HUES6 (cell line): ENCODE results near the gene ARRDC5.

Source experiments
- H3K27ac ChIP-seq: 2 replicates; pipeline ENCODE4 v1.7.0; 2013; ENCODE audit warnings: low read depth, mild to moderate bottlenecking, low read length, inconsistent platforms
- H3K27me3 ChIP-seq: 2 replicates; pipeline ENCODE4 v1.6.1; 2013; ENCODE audit warnings: low read length; ENCODE audit not compliant: control insufficient read depth, insufficient read depth
- H3K36me3 ChIP-seq: 2 replicates; pipeline ENCODE4 v1.6.1; 2013; ENCODE audit warnings: low read length; ENCODE audit not compliant: control insufficient read depth, insufficient read depth
- H3K4me1 ChIP-seq: 2 replicates; pipeline ENCODE4 v1.6.1; 2013; ENCODE audit warnings: low read length; ENCODE audit not compliant: control insufficient read depth, insufficient read depth
- H3K4me3 ChIP-seq: 2 replicates; pipeline ENCODE4 v1.5.1; 2013; ENCODE audit warnings: low read depth, low read length
- H3K9ac ChIP-seq: one replicate; pipeline ENCODE4 v1.6.1; 2013; ENCODE audit warnings: mild to moderate bottlenecking, low read length
- H3K9me3 ChIP-seq: 2 replicates; pipeline ENCODE4 v1.6.1; 2013; ENCODE audit warnings: low read depth, low read length; ENCODE audit not compliant: control insufficient read depth, insufficient read depth

The ARRDC5 gene

GRCh38 chr19:4923276-4923747, 20.6 kb upstream of the ARRDC5 start:
- peaks cover 7% of the 10 kb centered on the region; the same call in 1 of the 2 replicates for H3K4me1 ChIP-seq
- H3K27me3 ChIP-seq, result no peaks in the 10 kb centered on the region
- no peaks in the 10 kb centered on the region for H3K9me3 ChIP-seq
- no peak overlapping the region for H3K4me3 ChIP-seq
- H3K36me3 ChIP-seq, result peaks cover 42% of the 10 kb centered on the region
- no peak overlapping the region for H3K9ac ChIP-seq
- H3K27ac ChIP-seq, result no peak overlapping the region

GRCh38 chr19:4922530-4923275, 20.0 kb upstream of the ARRDC5 start:
- Histone ChIP-seq H3K9ac (no peak overlapping the region), H3K4me3 (no peak overlapping the region), H3K4me1 (peaks cover 4% of the 10 kb centered on the region; the same call in 1 of the 2 replicates), H3K27ac (peak overlapping the region; percentile 59), H3K9me3 (no peaks in the 10 kb centered on the region), H3K27me3 (no peaks in the 10 kb centered on the region), H3K36me3 (peaks cover 45% of the 10 kb centered on the region)

- no peak overlapping the region for H3K9ac ChIP-seq
- H3K27ac ChIP-seq, result 0 out of 2 replicates have a peak overlapping the region, but pooled peaks have one; percentile 33
- H3K9me3 ChIP-seq, result no peaks in the 10 kb centered on the region
- H3K36me3 ChIP-seq, result peaks cover 70% of the 10 kb centered on the region
- peaks cover 23% of the 10 kb centered on the region for H3K4me1 ChIP-seq
- H3K4me3 ChIP-seq, result no peak overlapping the region
- H3K27me3 ChIP-seq, result no peaks in the 10 kb centered on the region
Measured at GRCh38 chr19:4916292-4917082, 13.8 kb upstream of the ARRDC5 start.

GRCh38 chr19:4914736-4915501, 12.2 kb upstream of the ARRDC5 start:
- Histone ChIP-seq H3K9me3 (no peaks in the 10 kb centered on the region), H3K27me3 (no peaks in the 10 kb centered on the region), H3K36me3 (peaks cover 60% of the 10 kb centered on the region), H3K4me3 (no peak overlapping the region), H3K4me1 (peaks cover 33% of the 10 kb centered on the region), H3K27ac (no peak overlapping the region; the same call in 1 of the 2 replicates), H3K9ac (no peak overlapping the region)

GRCh38 chr19:4913996-4914735, 11.5 kb upstream of the ARRDC5 start:
- H3K4me1 ChIP-seq, result peaks cover 33% of the 10 kb centered on the region
- no peak overlapping the region for H3K27ac ChIP-seq
- H3K9ac ChIP-seq, result no peak overlapping the region
- no peaks in the 10 kb centered on the region for H3K27me3 ChIP-seq
- peaks cover 59% of the 10 kb centered on the region for H3K36me3 ChIP-seq
- H3K4me3 ChIP-seq, result no peak overlapping the region
- H3K9me3 ChIP-seq, result no peaks in the 10 kb centered on the region

- peak overlapping the region; percentile 73 for H3K9ac ChIP-seq
- H3K4me3 ChIP-seq, result peak overlapping the region; percentile 57; the same call in 1 of the 2 replicates
- H3K4me1 ChIP-seq, result peaks cover 37% of the 10 kb centered on the region
- H3K9me3 ChIP-seq, result no peaks in the 10 kb centered on the region
- H3K36me3 ChIP-seq, result peaks cover 50% of the 10 kb centered on the region
- peak overlapping the region; percentile 48; the same call in 1 of the 2 replicates for H3K27ac ChIP-seq
- no peaks in the 10 kb centered on the region for H3K27me3 ChIP-seq
Measured at GRCh38 chr19:4911786-4912672, 9.3 kb upstream of the ARRDC5 start.

- Histone ChIP-seq H3K9ac (peak overlapping the region; percentile 73), H3K27ac (peak overlapping the region; percentile 48; the same call in 1 of the 2 replicates), H3K4me3 (peak overlapping the region; percentile 57; the same call in 1 of the 2 replicates), H3K4me1 (peaks cover 37% of the 10 kb centered on the region), H3K9me3 (no peaks in the 10 kb centered on the region), H3K27me3 (no peaks in the 10 kb centered on the region), H3K36me3 (peaks cover 44% of the 10 kb centered on the region)
Measured at GRCh38 chr19:4911314-4911713, 8.6 kb upstream of the ARRDC5 start.

- H3K27me3 ChIP-seq, result no peaks in the 10 kb centered on the region
- H3K4me3 ChIP-seq, result peak overlapping the region; percentile 57
- peak overlapping the region; percentile 50; the same call in 1 of the 2 replicates for H3K27ac ChIP-seq
- H3K4me1 ChIP-seq, result peaks cover 37% of the 10 kb centered on the region
- H3K9ac ChIP-seq, result peak overlapping the region; percentile 73
- H3K9me3 ChIP-seq, result no peaks in the 10 kb centered on the region
- peaks cover 39% of the 10 kb centered on the region for H3K36me3 ChIP-seq
Measured at GRCh38 chr19:4910594-4911281, 8.0 kb upstream of the ARRDC5 start.

GRCh38 chr19:4909897-4910593, 7.3 kb upstream of the ARRDC5 start:
- H3K9me3 ChIP-seq, result no peaks in the 10 kb centered on the region
- peaks cover 34% of the 10 kb centered on the region for H3K4me1 ChIP-seq
- peak overlapping the region; percentile 57 for H3K4me3 ChIP-seq
- no peaks in the 10 kb centered on the region for H3K27me3 ChIP-seq
- H3K27ac ChIP-seq, result peak overlapping the region; percentile 76; the same call in 1 of the 2 replicates
- H3K36me3 ChIP-seq, result peaks cover 33% of the 10 kb centered on the region
- H3K9ac ChIP-seq, result peak overlapping the region; percentile 81
